IMR-90 (cell line): Measurements from ENCODE around the gene DHX34. TPM values are rescaled to one million over a fixed set of nuclear protein-coding genes. Genes with fewer than 3 reads are reported as not detected.

Experiments
- ATAC-seq: fragments of 200-7000 bp; cut with Tn5 transposase; 2 replicates; pipeline ENCODE4 v1.9.1; 2020; ENCODE audit warnings: low read depth, mild to moderate bottlenecking, moderate library complexity
- BruUV-seq: library from RNA; stranded (reverse); fragments of 400-500 nt; replicated peaks from 2 replicates; lab custom pipeline; 2021; lab: Mats Ljungman, UMichigan
- CTCF ChIA-PET: fragments of 300-600 bp; formaldehyde crosslinking; extraction: SDS; loops from one replicate; lab custom pipeline; 2021; ENCODE audit warnings: antibody characterized with exemption; lab: Yijun Ruan, JAX
- POLR2A ChIA-PET: fragments of 300-600 bp; sonication (Branson Sonifier 250); formaldehyde crosslinking; loops from one replicate; lab custom pipeline; 2022; ENCODE audit warnings: antibody characterized with exemption; ENCODE audit not compliant: unreplicated experiment; lab: Charles Lee
- DNase-seq: peaks from one replicate; pipeline ENCODE4 v3.0.0; 2013
- H2AFZ ChIP-seq: replicated peaks from 2 replicates; pipeline ENCODE3; 2013; ENCODE audit warnings: low read length, mild to moderate bottlenecking; ENCODE audit not compliant: poor library complexity
- H2AK5ac ChIP-seq: 2 replicates; pipeline ENCODE4 v1.6.1; 2013; ENCODE audit warnings: low read depth, low read length, inconsistent platforms
- H2AK9ac ChIP-seq: replicated peaks from 2 replicates; pipeline ENCODE3; 2013; ENCODE audit warnings: mild to moderate bottlenecking, low read depth, low read length, moderate library complexity; ENCODE audit not compliant: poor library complexity
- H2BK120ac ChIP-seq: 2 replicates; pipeline ENCODE4 v1.6.1; 2013; ENCODE audit warnings: low read depth, low read length, inconsistent platforms
- H2BK15ac ChIP-seq: 3 replicates; pipeline ENCODE4 v1.6.1; 2013; ENCODE audit warnings: low read depth, low read length, inconsistent platforms
- H2BK20ac ChIP-seq: 2 replicates; pipeline ENCODE4 v1.6.1; 2013; ENCODE audit warnings: low read depth, mild to moderate bottlenecking, inconsistent platforms, low read length, moderate library complexity
- H2BK5ac ChIP-seq: 2 replicates; pipeline ENCODE4 v1.6.1; 2013; ENCODE audit warnings: mild to moderate bottlenecking, low read depth, low read length, inconsistent platforms; ENCODE audit not compliant: poor library complexity, severe bottlenecking
- H3K14ac ChIP-seq: replicated peaks from 2 replicates; pipeline ENCODE4 v1.6.1; 2013; ENCODE audit warnings: low read depth, low read length, inconsistent platforms
- H3K18ac ChIP-seq: 2 replicates; pipeline ENCODE4 v1.6.1; 2013; ENCODE audit warnings: low read depth, low read length, control low read depth
- H3K23ac ChIP-seq: 2 replicates; pipeline ENCODE4 v1.6.1; 2013; ENCODE audit warnings: low read depth, low read length, inconsistent platforms
- H3K27ac ChIP-seq: 2 replicates; pipeline ENCODE4 v1.5.1; 2013; ENCODE audit warnings: mild to moderate bottlenecking, control low read depth, low read length; ENCODE audit not compliant: insufficient read depth
- H3K27me3 ChIP-seq: 2 replicates; pipeline ENCODE4 v1.6.1; 2013; ENCODE audit warnings: low read length; ENCODE audit not compliant: control insufficient read depth, insufficient read depth
- H3K36me3 ChIP-seq: 2 replicates; pipeline ENCODE4 v1.6.1; 2013; ENCODE audit warnings: low read length, mixed read lengths; ENCODE audit not compliant: control insufficient read depth, insufficient read depth
- H3K4ac ChIP-seq: 2 replicates; pipeline ENCODE4 v1.6.1; 2013; ENCODE audit warnings: low read depth, low read length, inconsistent platforms
- H3K4me1 ChIP-seq: 2 replicates; pipeline ENCODE4 v1.6.1; 2013; ENCODE audit warnings: low read length, mixed read lengths; ENCODE audit not compliant: control insufficient read depth, insufficient read depth
- H3K4me2 ChIP-seq: 2 replicates; pipeline ENCODE4 v1.6.1; 2013; ENCODE audit warnings: low read depth, mild to moderate bottlenecking, control low read depth, low read length, moderate library complexity
- H3K4me3 ChIP-seq: 2 replicates; pipeline ENCODE4 v1.5.1; 2013; ENCODE audit warnings: low read depth, mild to moderate bottlenecking, control low read depth, low read length, moderate library complexity; ENCODE audit not compliant: insufficient read depth
- H3K56ac ChIP-seq: 2 replicates; pipeline ENCODE4 v1.6.1; 2013; ENCODE audit warnings: low read length, inconsistent platforms; ENCODE audit not compliant: insufficient read depth; ENCODE audit errors: extremely low read depth
- H3K79me1 ChIP-seq, 2 experiments: 2 replicates each; pipeline ENCODE4 v1.6.1; 2013; ENCODE audit warnings: low read length in 2 of 2, inconsistent platforms in 1 of 2, low read depth in 1 of 2
- H3K9ac ChIP-seq: 2 replicates; pipeline ENCODE4 v1.6.1; 2013; ENCODE audit warnings: low read depth, low read length, control low read depth
- H3K9me1 ChIP-seq: 2 replicates; pipeline ENCODE4 v1.6.1; 2013; ENCODE audit warnings: low read length, inconsistent platforms; ENCODE audit not compliant: insufficient read depth
- H3K9me3 ChIP-seq: 2 replicates; pipeline ENCODE4 v1.6.1; 2013; ENCODE audit warnings: low read length; ENCODE audit not compliant: control insufficient read depth, insufficient read depth
- H4K20me1 ChIP-seq: 2 replicates; pipeline ENCODE4 v1.6.1; 2013; ENCODE audit warnings: low read length, inconsistent platforms; ENCODE audit not compliant: insufficient read depth
- H4K5ac ChIP-seq: 2 replicates; pipeline ENCODE4 v1.6.1; 2013; ENCODE audit warnings: mild to moderate bottlenecking, low read depth, low read length, control low read depth
- H4K8ac ChIP-seq, 2 experiments: 2 replicates each; pipeline ENCODE4 v1.6.1; 2013; ENCODE audit warnings: low read depth in 2 of 2, low read length in 2 of 2, control low read depth in 1 of 2, inconsistent platforms in 1 of 2
- H4K91ac ChIP-seq: 2 replicates; pipeline ENCODE4 v1.6.1; 2013; ENCODE audit warnings: low read depth, low read length, inconsistent platforms; ENCODE audit not compliant: insufficient read depth
- FOS ChIP-seq: fragments of 150-350 bp; IDR thresholded peaks from 2 replicates; pipeline ENCODE4 v1.6.1; 2016; ENCODE audit warnings: low read depth, low read length
- MAFK ChIP-seq: IDR thresholded peaks from 2 replicates; pipeline ENCODE4 v1.6.1; 2012; ENCODE audit warnings: low read depth, low read length, improper control_type of control experiment
- MAZ ChIP-seq: IDR thresholded peaks from 2 replicates; pipeline ENCODE4 v1.6.1; 2012; ENCODE audit warnings: low read depth, mild to moderate bottlenecking, low read length, improper control_type of control experiment, moderate library complexity, borderline replicate concordance
- MXI1 ChIP-seq: IDR thresholded peaks from 2 replicates; pipeline ENCODE4 v1.6.1; 2012; ENCODE audit warnings: low read depth, mild to moderate bottlenecking, low read length, moderate library complexity, borderline replicate concordance
- NFE2L2 ChIP-seq: fragments of 150-350 bp; IDR thresholded peaks from 2 replicates; pipeline ENCODE4 v1.6.1; 2016; ENCODE audit warnings: low read depth, mild to moderate bottlenecking, low read length
- POLR2A ChIP-seq: IDR thresholded peaks from 2 replicates; pipeline ENCODE4 v1.6.1; 2012; ENCODE audit warnings: mild to moderate bottlenecking, low read depth, low read length
- RFX5 ChIP-seq: IDR thresholded peaks from 2 replicates; pipeline ENCODE4 v1.8.0; 2012; ENCODE audit warnings: low read depth, mild to moderate bottlenecking, low read length, moderate library complexity
- WGBS, 2 experiments: methylation state at CpG; one replicate each; pipeline versions ENCODE4 v1.1.5 to v1.1.7; 2013; ENCODE audit warnings: missing lambda C conversion rate in 2 of 2; ENCODE audit not compliant: insufficient read length in 1 of 2; ENCODE audit errors: extremely low coverage in 2 of 2; 5-methylcytosine and 5-hydroxymethylcytosine counted together
- dilution Hi-C: fragments of 300-500 bp; cut with HindIII; formaldehyde crosslinking; loops from one replicate; pipeline ENCODE4 v1.14.3; 2018; ENCODE audit warnings: low sequenced_read_pairs; ENCODE audit not compliant: unreplicated experiment
- in situ Hi-C: fragments of 300-500 bp; cut with MboI; formaldehyde crosslinking; loops from 3 replicates; pipeline ENCODE4 v1.14.3; 2019; ENCODE audit warnings: low sequenced_read_pairs, inconsistent platforms, mixed read lengths
- intact Hi-C: fragments of 100-400 bp; cut with micrococcal nuclease; formaldehyde crosslinking; loops from 2 replicates; pipeline ENCODE4 v1.10.0; 2022
- polyA plus RNA-seq, 3 experiments: library from polyadenylated mRNA; depleted of rRNA; stranded (reverse); fragments of >200 nt; gene quantifications; 2 replicates each; pipeline ENCODE4 v1.2.3, GENCODE V29; 2012; ENCODE audit warnings: low replicate concordance in 1 of 3
- total RNA-seq: library from RNA; depleted of rRNA; stranded (reverse); fragments of >200 nt; gene quantifications from 2 replicates; pipeline ENCODE4 v1.2.3, GENCODE V29; 2012
- TF ChIP-seq, protein P1 (sequence below): conservative IDR thresholded peaks from 2 replicates; pipeline ENCODE4 v1.5.1; 2012; ENCODE audit warnings: mild to moderate bottlenecking, low read depth, low read length, improper control_type of control experiment

DHX34 gene
- total and polyA plus RNA-seq, 2 of the 4 experiments (the other 2 are of a cell fraction) = 4.5 to 13.7 TPM

GRCh38 chr19:47402504-47402903 is 53.4 kb downstream of the DHX34 start:
- H3K79me1 ChIP-seq = no peaks in the 10 kb centered on the region
- no TSS peak for BruUV-seq
- in situ Hi-C loops = no loop called here

More at GRCh38 chr19:47402504-47402903, 53.4 kb downstream of the DHX34 start:
- Histone ChIP-seq H2BK20ac (no peak overlapping the region), H3K27me3 (peaks cover 3% of the 10 kb centered on the region; the same call in 1 of the 2 replicates), H3K4ac (no peak overlapping the region), H3K56ac (no peak overlapping the region), H3K4me1 (no peaks in the 10 kb centered on the region), H4K20me1 (peaks cover 7% of the 10 kb centered on the region; the same call in 1 of the 2 replicates), H2AK9ac (no peak overlapping the region), H2AK5ac (no peak overlapping the region), H3K4me2 (no peak overlapping the region), H3K18ac (no peak overlapping the region), H3K4me3 (no peak overlapping the region), H3K36me3 (peaks cover 18% of the 10 kb centered on the region), H3K9ac (no peak overlapping the region), H3K27ac (no peak overlapping the region), H4K8ac (no peak overlapping the region), H2BK120ac (no peak overlapping the region), H2BK15ac (no peak overlapping the region), H3K9me1 (0 out of 2 replicates have a peak, but pooled peaks cover 6% of the 10 kb centered on the region), H3K23ac (no peak overlapping the region), H2AFZ (no peak overlapping the region), H2BK5ac (no peak overlapping the region), H4K91ac (no peak overlapping the region), H3K14ac (no peak overlapping the region), H3K9me3 (no peaks in the 10 kb centered on the region), H4K5ac (no peak overlapping the region)
- TF ChIP-seq, protein P1, sequence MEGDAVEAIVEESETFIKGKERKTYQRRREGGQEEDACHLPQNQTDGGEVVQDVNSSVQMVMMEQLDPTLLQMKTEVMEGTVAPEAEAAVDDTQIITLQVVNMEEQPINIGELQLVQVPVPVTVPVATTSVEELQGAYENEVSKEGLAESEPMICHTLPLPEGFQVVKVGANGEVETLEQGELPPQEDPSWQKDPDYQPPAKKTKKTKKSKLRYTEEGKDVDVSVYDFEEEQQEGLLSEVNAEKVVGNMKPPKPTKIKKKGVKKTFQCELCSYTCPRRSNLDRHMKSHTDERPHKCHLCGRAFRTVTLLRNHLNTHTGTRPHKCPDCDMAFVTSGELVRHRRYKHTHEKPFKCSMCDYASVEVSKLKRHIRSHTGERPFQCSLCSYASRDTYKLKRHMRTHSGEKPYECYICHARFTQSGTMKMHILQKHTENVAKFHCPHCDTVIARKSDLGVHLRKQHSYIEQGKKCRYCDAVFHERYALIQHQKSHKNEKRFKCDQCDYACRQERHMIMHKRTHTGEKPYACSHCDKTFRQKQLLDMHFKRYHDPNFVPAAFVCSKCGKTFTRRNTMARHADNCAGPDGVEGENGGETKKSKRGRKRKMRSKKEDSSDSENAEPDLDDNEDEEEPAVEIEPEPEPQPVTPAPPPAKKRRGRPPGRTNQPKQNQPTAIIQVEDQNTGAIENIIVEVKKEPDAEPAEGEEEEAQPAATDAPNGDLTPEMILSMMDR = no peak
- TF ChIP-seq MAFK = no peak
- no peak for TF ChIP-seq RFX5
- no peak for TF ChIP-seq NFE2L2
- no peak for TF ChIP-seq MAZ
- no peak for TF ChIP-seq POLR2A
- no peak for TF ChIP-seq MXI1
- no peak for TF ChIP-seq FOS
- ChIA-PET CTCF (interaction anchor here (1.0 kb wide), 1 partner anchor 11 kb away, joined by 4 read pairs; no protein-coding TSS in a partner anchor), POLR2A (no interaction called here)
- WGBS, 2 experiments = 95% methylated on average over 4 of the region's 16 CpGs; no CpG with 5 or more reads in 1 of the 2 experiments
- no peak for ATAC-seq
- dilution Hi-C loops (no loop called here), intact Hi-C loops (no loop called here)
- no peak for DNase-seq
